GM10847 (cell line): ENCODE data around the gene CLTB.

ENCODE experiments used
- POLR2A ChIP-seq: IDR thresholded peaks from 2 replicates; pipeline ENCODE4 v1.6.1; 2011; ENCODE audit not compliant: insufficient read length; ENCODE audit errors: extremely low read depth

Gene CLTB

DNA sequence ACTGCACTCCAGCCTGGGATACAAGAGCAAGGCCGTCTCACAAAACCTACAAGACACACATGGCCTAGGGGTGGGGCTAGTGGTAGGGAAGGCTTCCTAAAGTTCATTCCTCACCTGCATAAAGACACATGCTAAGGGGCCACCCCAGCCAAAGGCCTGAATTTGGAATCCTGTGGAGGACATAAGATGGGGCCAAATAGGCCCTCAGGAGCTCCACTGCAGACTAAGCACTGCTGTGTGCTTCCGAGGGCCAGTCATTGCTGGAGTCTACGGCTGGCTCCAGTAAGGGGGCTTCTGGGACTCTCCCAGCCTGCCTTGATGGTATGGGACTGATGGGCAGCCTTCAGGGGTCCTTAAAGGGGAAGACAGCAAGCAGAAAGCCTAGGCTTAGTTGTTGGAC lies 33.6 kb downstream of the CLTB start:
- no peak for TF ChIP-seq POLR2A

- TF ChIP-seq POLR2A = no peak
Observed at GRCh38 chr5:176381979-176382378, 34.4 kb downstream of the CLTB start.

DNA sequence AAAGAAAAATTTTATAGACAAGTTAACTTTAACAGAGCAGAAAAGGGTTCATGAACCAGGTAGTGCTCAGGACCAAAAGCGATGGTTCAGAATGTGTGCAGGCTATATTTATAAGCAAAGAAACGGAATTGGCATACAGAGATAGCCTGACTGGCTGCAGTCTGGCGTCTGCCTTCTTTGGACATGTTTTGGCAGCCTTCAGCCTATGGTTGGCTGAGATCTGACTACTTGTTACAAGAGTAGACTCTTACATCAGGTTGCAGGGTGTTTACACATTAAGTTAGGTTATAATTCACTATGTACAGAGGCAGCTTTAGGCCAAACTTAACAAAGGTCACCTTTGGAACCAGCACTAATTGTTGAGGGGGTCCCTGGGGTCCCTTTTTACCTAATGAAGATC lies 34.9 kb downstream of the CLTB start:
- TF ChIP-seq POLR2A = no peak

DNA sequence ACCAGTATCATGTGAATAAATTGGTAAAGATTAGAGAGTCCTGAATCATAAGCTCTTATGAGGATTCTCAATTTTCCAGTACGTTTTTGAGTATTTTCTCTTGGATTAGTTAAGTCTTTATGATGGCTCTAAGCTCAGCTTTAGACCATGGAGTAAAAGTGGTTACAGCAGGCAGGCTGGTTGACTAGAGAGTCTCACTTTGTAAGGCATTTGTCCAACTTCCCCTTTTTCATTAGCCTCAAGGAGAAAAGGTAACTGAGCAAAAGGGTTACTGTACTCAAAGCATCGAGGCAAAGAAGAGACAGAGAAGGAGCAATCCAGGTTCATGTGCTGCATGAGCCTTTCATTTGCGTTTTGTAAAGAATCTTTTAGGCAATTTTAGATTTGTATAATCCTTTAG lies 36.5 kb downstream of the CLTB start:
- no peak for TF ChIP-seq POLR2A

DNA sequence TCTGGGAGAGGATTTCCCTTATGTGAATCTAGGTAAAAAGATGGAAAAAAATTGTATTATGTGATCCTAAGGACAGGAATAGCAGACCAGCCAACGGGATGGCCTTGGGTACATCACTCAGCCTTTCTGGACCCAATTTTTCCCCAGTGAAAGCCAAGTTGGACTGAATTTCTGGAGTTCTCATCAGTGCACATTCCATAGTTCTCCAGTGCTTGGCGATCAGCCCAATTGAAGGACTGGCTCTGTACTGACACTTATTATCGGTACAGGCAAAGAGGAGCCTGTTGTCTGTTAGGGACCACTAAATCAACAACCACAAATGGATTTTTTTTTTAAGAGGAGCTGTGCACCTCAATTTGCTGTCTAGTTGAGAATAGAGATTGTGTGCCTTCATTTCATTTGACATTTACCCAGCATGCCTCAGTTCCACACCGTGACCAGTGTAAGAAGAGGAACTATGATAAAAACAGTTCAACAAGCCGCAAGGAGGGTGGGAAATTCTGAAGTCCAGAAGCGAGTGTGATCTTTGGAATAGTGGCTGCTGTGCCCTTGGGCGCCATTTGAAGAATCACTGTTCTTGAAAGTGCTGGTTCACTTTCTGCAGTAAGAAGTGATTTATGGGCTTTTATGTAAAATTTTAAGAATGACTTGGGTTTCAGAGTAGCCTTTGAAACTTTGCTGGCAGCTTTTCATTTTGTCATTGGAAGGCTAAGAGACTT lies 43.1 kb downstream of the CLTB start:
- no peak for TF ChIP-seq POLR2A

DNA sequence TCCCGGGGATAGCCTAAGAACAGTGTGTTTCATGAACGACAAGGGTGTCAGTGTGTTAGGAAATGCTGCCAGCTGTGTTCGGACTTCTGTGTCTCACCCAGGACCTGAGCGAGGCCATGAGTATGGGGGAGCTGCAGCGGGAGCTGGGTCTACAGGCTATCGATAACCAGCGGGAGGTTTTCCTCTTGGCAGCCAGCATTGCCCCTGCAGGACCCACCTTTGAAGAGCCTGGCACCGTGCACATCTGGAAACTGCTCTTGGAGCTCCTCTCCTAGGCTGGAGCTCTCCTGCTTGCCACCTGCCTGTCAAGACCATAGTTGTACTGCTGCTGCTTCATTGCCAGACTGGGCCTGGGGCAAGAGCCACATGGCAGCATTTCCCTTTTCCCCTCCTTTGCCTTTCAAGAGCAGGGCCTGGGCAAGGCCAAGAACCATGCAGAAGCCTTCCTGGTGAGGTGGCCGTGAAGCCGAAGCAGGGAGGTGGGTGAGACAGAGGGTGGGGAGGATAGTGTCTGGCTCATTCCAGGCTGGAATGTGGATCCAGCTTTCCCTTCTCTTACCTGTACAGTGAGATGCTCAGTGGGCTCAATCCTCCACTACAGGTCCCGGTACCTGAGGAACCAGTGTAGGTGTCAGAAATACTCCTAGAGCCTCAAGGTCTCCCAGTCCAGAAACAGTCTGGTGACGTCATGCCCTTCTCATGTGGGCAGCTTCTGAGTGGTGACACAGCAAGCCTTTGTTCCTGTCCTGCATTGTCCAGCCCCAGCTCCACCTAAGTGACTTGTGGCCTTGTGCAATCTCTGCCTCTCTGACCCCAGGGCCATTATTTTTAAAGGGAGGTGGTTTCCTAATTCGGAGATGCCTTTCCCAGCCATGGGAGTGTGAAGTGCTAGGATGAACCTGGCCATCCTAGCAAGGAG lies 44.5 kb downstream of the CLTB start:
- no peak for TF ChIP-seq POLR2A

DNA sequence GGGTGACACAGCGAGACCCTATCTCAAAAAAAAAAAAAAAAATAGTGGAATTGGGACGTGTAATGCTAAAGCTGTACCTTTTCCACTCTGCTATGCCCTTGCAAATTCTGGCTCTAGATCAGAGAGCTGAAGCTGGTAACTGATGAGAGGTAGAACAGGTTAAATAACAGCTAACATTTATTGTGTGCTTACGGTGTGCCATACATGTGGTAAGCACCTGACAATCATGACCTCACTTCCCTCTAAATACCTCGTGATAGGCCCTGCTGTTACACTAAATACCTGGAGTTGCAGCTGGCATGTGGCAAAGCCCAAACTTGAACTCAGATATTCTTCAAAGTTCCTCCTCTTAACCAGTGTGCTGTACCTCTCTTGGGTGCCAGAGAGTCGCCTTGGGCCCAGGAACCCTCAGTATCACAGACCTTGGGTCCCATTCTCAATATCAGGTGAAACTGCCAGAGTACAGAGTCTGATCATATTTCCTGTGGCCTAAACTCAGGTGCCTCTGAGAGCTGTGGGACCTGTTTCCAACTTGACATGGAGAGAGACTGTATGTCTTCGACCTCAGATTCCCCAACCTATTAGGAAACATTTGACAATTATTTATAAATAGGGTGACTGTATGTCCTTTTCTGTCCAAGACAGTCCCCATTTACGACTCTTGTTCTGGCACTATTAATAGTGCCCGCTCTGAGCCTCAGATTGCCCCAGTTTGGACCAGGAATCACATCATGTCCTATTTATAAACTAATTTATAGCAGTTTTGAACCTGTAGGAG lies 46.2 kb downstream of the CLTB start:
- TF ChIP-seq POLR2A = no peak

GRCh38 chr5:176368726-176369125 lies 47.6 kb downstream of the CLTB start:
- TF ChIP-seq POLR2A = no peak

GRCh38 chr5:176366232-176366894 lies 50.0 kb downstream of the CLTB start:
- TF ChIP-seq POLR2A = no peak

GRCh38 chr5:176365351-176366231 lies 50.7 kb downstream of the CLTB start, which contains the start of gene ARL10:
TSS of gene ARL10 (plus strand) at chr5:176365487. CDS start at chr5:176365564, 77 bp downstream.
- peak; percentile 16 for TF ChIP-seq POLR2A

GRCh38 chr5:176364765-176365350 lies 51.5 kb downstream of the CLTB start:
- peak; percentile 25 for TF ChIP-seq POLR2A

DNA sequence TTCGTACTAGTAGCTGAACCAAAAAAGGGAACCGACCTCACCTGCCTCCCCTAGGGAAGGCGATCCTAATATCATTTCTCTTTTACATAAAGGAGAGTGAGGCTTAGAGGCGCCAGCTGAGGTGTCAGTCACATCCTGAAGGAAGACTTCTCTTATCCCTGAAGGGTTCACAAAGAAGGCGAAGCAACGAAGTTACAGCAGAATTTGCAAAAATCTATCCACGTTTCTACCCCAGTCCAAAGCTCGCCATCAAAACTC lies 54.2 kb downstream of the CLTB start:
- no peak for TF ChIP-seq POLR2A

DNA sequence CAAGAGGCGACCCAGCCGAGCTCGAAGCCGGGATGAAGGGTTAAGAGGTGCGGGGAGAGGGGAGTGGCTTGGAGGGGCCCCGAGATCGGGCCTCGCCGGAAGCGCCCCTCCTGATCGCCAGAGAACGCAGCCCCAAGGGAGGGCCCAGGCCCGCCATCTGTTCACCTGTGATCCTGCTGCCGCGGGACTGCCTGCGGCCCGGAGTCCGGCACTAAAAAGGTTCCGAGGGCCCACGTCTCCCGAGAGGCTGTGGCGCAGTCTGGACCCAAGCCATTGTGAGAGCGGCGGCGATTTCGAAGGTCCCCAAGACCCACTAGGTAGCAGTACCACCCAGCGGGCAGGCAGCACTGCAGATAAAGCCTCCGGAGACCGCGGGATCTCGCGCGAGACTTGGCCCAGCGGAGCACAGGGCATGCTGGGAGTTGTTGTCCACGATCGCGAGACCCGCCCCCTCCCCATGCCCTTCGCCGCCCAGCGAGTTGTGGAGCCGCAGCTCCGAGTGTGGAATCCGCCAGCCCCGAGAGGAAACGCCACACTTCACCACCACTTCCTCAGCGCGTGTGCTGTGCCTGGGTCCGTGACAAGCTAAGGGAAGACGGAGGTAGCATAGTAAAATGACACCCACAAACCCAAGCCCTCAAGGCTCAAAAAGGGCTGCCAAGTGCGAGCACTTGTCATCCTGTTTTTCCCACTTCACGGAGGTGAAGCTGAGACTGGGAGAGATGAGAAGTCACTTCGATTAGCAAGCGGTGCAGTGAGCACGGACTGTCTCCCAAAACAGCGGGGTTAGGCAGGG lies 54.7 kb downstream of the CLTB start, which contains the start of gene KIAA1191:
KIAA1191 (minus strand) TSS at position 328 of the 796 bp plus-strand sequence. CDS start 2,256 bp downstream, outside the sequence.
- TF ChIP-seq POLR2A = peak; percentile 93
